HG03342 (cell line): ENCODE measurements around the gene GFOD1.

Source experiments
- ATAC-seq: cut with Tn5 transposase; IDR thresholded peaks from one replicate; pipeline ENCODE4 v1.9.1; 2021; ENCODE audit warnings: mild to moderate bottlenecking, moderate library complexity; ENCODE audit not compliant: unreplicated experiment

GFOD1 gene

GRCh38 chr6:13486679-13487121, 700 bp downstream of the GFOD1 start:
- peak; percentile 25 for ATAC-seq

- ATAC-seq = no peak
These were observed 1.4 kb downstream of the GFOD1 start for GRCh38 chr6:13485923-13486562.

- no peak for ATAC-seq
These were observed 2.1 kb downstream of the GFOD1 start for GRCh38 chr6:13485303-13485702.

- no peak for ATAC-seq
These were observed 2.6 kb downstream of the GFOD1 start for GRCh38 chr6:13484827-13485226.

GRCh38 chr6:13484138-13484708, 3.2 kb downstream of the GFOD1 start:
- ATAC-seq = no peak

- ATAC-seq = no peak
These were observed 6.5 kb downstream of the GFOD1 start for GRCh38 chr6:13480631-13481501.

GRCh38 chr6:13479971-13480434, 7.4 kb downstream of the GFOD1 start:
- ATAC-seq = no peak

- ATAC-seq = no peak
These were observed 8.1 kb downstream of the GFOD1 start for GRCh38 chr6:13479206-13479800.

- no peak for ATAC-seq
These were observed 8.9 kb downstream of the GFOD1 start for GRCh38 chr6:13478525-13478966.

GRCh38 chr6:13474787-13475186, 12.6 kb downstream of the GFOD1 start:
- no peak for ATAC-seq

GRCh38 chr6:13474360-13474759, 13.0 kb downstream of the GFOD1 start:
- no peak for ATAC-seq

GRCh38 chr6:13473768-13474165, 13.6 kb downstream of the GFOD1 start:
- no peak for ATAC-seq

- ATAC-seq = no peak
These were observed 14.2 kb downstream of the GFOD1 start for GRCh38 chr6:13472976-13473767.

- ATAC-seq = no peak
These were observed 15.3 kb downstream of the GFOD1 start for GRCh38 chr6:13472099-13472498.

- no peak for ATAC-seq
These were observed 16.2 kb downstream of the GFOD1 start for GRCh38 chr6:13471184-13471583.

GRCh38 chr6:13470238-13471140, 16.9 kb downstream of the GFOD1 start:
- ATAC-seq = no peak

GRCh38 chr6:13469693-13470092, 17.7 kb downstream of the GFOD1 start:
- ATAC-seq = no peak

- ATAC-seq = no peak
These were observed 18.6 kb downstream of the GFOD1 start for GRCh38 chr6:13468839-13469238.

- no peak for ATAC-seq
These were observed 20.2 kb downstream of the GFOD1 start for GRCh38 chr6:13467216-13467600.
